Adrenal gland (tissue), 12 donors: Measurements from ENCODE around the gene RPTOR. TPM values are rescaled to one million over a fixed set of nuclear protein-coding genes. Genes with fewer than 3 reads are reported as not detected.

Source experiments
- DNase-seq, 7 donors: peaks; one replicate each; pipeline ENCODE4 v3.0.0-alpha.2; 2019 to 2020
- H3K27ac ChIP-seq, 5 donors: fragments of 200-600 bp; sonication (generic) in 4 of 5; 1 replicate in 3 of 5; 2 replicates in 2 of 5; pipeline versions ENCODE4 v1.5.1 to v1.8.0; 2016 to 2020; ENCODE audit warnings: mild to moderate bottlenecking in 1 of 5
- H3K27me3 ChIP-seq: fragments of 200-600 bp; 2 replicates; pipeline ENCODE4 v1.8.0; 2021
- H3K36me3 ChIP-seq, 2 donors: fragments of 200-600 bp; replicated peaks in 1 of 2; 1 replicate in 1 of 2; 2 replicates in 1 of 2; pipeline versions ENCODE4 v1.5.1 to v1.8.0; 2018 to 2022
- H3K4me1 ChIP-seq, 2 donors: fragments of 200-600 bp; replicated peaks in 1 of 2; 1 replicate in 1 of 2; 2 replicates in 1 of 2; pipeline versions ENCODE4 v1.5.1 to v1.8.0; 2018 to 2021
- H3K4me3 ChIP-seq, 4 donors: fragments of 200-600 bp; sonication (generic) in 3 of 4; one replicate each; pipeline ENCODE4 v1.5.1; 2016 to 2018
- H3K9me3 ChIP-seq, 3 donors: fragments of 200-600 bp; sonication (generic) in 1 of 3; replicated peaks in 1 of 3; 1 replicate in 2 of 3; 2 replicates in 1 of 3; pipeline versions ENCODE4 v1.5.1 to v1.8.0; 2016 to 2021
- POLR2A ChIP-seq, 2 donors: fragments of 450-650 bp; IDR thresholded peaks; one replicate each; pipeline ENCODE4 v1.6.1; 2017; ENCODE audit warnings: antibody characterized with exemption in 2 of 2, mild to moderate bottlenecking in 2 of 2, moderate library complexity in 1 of 2
- WGBS, 4 donors: extraction: QIAGEN DNeasy Blood & Tissue Kit in 2 of 4; methylation state at CpG; one replicate each; pipeline versions ENCODE4 v1.1.5 to v1.1.7; 2013 to 2017; 5-methylcytosine and 5-hydroxymethylcytosine counted together
- intact Hi-C, 2 donors: fragments of 100-400 bp; cut with DNase I; formaldehyde crosslinking; loops; one replicate each; pipeline versions ENCODE4 v1.14.1 to v1.15.0; 2022 to 2023
- polyA plus RNA-seq, 3 donors: library from polyadenylated mRNA; stranded (reverse); fragments of 200-250 nt in 2 of 3; fragments of 350-450 nt in 1 of 3; fragmentation: Illumina TruSeq in 1 of 3; extraction: RNeasy Lipid Tissue Mini Kit (QIAGEN cat#74804) in 1 of 3; gene quantifications; one replicate each; pipeline ENCODE4 v1.2.3, GENCODE V29; 2013 to 2014
- total RNA-seq, 9 donors: library from RNA; depleted of rRNA in 4 of 9; stranded (reverse); fragments of >200 nt in 4 of 9; fragments of 120-200 nt in 1 of 9; fragmentation: NEBNext Ultra II Directional in 1 of 9; extraction: Animal tissue kit (Norgen Biotek cat#: 25700) in 1 of 9; gene quantifications; one replicate each; pipeline versions ENCODE4 v1.1.0 to v1.2.4, GENCODE V29; 2013 to 2023
- TF ChIP-seq, protein P1 (sequence below), 6 experiments: fragments of 450-650 bp in 4 of 6; fragments of 200-600 bp in 2 of 6; sonication (generic) in 1 of 6; IDR thresholded peaks; 1 replicate in 5 of 6; 2 replicates in 1 of 6; pipeline versions ENCODE4 v1.5.1 to v1.8.0; 2016 to 2021; ENCODE audit warnings: antibody characterized with exemption in 6 of 6, mild to moderate bottlenecking in 2 of 6, moderate library complexity in 1 of 6
- donor health status: healthy with polysubstance abuse.
- donor health status: Bipolar disorder and iron deficiency.
- donor health status: DM: yes; HTN: yes; CAD: no.
- donor health status: DM: no; HTN: no; CAD: no.
- donor health status: DM: no; HTN: no; CAD: no.
- donor health status: DM: yes; HTN: yes; CAD: no.

RPTOR gene
- total and polyA plus RNA-seq, 12 donors, result 9.7 to 53.3 (median 29.7) TPM

DNA sequence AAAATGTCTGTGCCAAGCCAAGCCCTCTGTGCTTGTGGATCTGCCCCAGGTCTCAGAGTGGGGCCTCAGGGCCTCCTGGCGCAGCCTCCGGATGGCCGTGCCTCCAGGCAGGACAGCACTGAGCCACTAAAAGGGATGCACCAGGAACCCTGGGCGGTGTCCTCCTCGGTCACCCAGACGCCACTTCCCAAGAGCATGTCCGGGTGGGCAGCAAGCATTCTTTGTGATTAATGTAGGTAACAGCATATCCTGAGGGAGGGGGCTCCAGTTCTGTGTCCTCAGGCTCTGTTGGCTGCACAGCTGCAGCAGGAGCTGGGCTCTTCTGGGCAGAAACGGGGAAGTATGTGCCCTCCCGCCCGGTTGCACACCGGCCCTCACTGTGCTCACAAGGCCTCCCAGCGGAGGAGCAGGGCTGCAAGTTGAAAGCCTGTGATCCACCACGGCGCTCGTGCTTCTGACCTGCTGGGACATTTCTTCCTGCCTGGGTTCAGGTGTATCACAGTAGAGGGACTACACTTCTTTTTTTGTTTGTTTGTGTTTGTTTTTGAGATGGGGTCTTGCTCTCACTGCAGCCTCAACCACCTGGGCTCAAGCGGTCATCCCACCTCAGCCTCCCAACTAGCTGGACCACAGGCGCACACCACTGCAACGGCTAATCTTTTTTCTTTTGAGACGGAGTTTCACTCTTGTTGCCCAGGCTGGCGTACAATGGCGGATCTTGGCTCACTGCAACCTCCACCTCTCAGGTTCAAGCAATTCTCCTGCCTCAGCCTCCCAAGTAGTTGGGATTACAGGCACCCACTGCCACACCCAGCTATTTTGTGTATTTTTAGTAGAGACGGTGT lies 409.1 kb downstream of the RPTOR start:
- Histone ChIP-seq H3K4me1 (peaks cover 0 to 9% of the 10 kb centered on the region in 2 donors), H3K27me3 (no peaks in the 10 kb centered on the region), H3K36me3 (peaks cover 0 to 2% of the 10 kb centered on the region in 2 donors), H3K4me3 (no peak overlapping the region), H3K27ac (no peak overlapping the region), H3K9me3 (no peaks in the 10 kb centered on the region)
- 95 to 98% (median 95%) methylated on average over 17 to 22 of the region's 22 CpGs for WGBS, 4 donors
- peak in 1 of 7 donors; percentile 8 for DNase-seq
- intact Hi-C loops, result no loop called here
- TF ChIP-seq, protein P1, sequence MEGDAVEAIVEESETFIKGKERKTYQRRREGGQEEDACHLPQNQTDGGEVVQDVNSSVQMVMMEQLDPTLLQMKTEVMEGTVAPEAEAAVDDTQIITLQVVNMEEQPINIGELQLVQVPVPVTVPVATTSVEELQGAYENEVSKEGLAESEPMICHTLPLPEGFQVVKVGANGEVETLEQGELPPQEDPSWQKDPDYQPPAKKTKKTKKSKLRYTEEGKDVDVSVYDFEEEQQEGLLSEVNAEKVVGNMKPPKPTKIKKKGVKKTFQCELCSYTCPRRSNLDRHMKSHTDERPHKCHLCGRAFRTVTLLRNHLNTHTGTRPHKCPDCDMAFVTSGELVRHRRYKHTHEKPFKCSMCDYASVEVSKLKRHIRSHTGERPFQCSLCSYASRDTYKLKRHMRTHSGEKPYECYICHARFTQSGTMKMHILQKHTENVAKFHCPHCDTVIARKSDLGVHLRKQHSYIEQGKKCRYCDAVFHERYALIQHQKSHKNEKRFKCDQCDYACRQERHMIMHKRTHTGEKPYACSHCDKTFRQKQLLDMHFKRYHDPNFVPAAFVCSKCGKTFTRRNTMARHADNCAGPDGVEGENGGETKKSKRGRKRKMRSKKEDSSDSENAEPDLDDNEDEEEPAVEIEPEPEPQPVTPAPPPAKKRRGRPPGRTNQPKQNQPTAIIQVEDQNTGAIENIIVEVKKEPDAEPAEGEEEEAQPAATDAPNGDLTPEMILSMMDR (IDR thresholded peaks at IDR 0.05), result no peak
- TF ChIP-seq POLR2A (IDR thresholded peaks at IDR 0.05), result no peak

DNA sequence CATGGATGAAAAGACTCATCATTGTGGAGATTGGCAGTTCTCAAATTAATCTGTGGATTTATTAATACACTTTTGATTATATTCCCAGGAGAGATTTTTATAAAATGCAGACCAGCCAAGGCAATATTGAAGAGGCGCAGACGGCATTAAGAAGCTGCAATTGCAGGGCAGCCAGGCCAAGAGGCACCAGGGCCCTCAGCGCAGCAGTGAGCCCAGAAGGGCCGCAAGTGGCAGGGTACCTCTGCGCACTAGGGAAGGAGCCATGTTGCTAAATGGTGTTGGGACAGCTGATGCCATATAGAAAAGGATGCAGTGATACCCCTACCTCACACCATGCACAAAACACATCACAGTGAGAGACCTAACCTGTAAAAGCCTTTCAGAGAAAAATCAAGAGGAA lies 410.4 kb downstream of the RPTOR start:
- peak in 1 of 7 donors; percentile 2 for DNase-seq
- intact Hi-C loops, result no loop called here
- 87 to 98% (median 93%) methylated on average over 5 of the region's 5 CpGs for WGBS, 4 donors
- TF ChIP-seq, protein P1 (IDR thresholded peaks at IDR 0.05), result no peak
- H3K4me1 ChIP-seq, result peaks cover 3 to 15% of the 10 kb centered on the region in 2 donors
- H3K9me3 ChIP-seq, result no peaks in the 10 kb centered on the region
- H3K27ac ChIP-seq, result no peak overlapping the region
- H3K36me3 ChIP-seq, result no peaks in the 10 kb centered on the region
- no peaks in the 10 kb centered on the region for H3K27me3 ChIP-seq
- H3K4me3 ChIP-seq, result no peak overlapping the region

DNA sequence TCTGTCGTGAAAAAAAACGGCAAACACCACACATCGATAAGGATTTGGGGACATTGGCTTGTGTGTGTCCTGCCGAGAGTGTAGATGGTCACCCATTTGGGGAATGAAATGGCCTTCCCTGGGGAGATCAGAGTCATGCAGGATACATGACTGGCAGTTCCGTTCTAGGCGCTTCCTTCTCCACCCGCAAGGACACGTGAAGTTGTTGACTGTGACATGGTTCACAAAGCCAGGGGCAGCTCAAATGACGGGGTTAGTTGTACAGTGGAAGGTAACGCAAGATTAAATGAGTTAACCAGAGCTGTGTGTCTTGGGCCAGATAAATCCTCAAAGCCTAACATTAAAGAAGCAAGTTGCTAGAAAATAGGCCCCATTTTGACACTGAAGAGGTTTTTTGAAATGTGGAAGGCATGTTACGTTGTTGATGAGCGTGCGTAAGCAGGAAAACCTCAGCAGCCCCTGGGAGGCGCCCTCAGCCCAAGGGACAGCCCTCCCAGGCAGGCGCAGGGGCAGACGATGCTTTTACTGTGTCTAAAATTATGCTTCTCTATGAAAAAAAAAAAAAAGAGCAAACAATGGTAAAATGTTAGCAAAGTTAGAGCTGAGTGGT lies 411.1 kb downstream of the RPTOR start:
- 91 to 95% (median 93%) methylated on average over 16 of the region's 16 CpGs for WGBS, 4 donors
- TF ChIP-seq, protein P1 (IDR thresholded peaks at IDR 0.05), result no peak
- no peak for TF ChIP-seq POLR2A (IDR thresholded peaks at IDR 0.05)
- peak in 1 of 7 donors; percentile 5 for DNase-seq

DNA sequence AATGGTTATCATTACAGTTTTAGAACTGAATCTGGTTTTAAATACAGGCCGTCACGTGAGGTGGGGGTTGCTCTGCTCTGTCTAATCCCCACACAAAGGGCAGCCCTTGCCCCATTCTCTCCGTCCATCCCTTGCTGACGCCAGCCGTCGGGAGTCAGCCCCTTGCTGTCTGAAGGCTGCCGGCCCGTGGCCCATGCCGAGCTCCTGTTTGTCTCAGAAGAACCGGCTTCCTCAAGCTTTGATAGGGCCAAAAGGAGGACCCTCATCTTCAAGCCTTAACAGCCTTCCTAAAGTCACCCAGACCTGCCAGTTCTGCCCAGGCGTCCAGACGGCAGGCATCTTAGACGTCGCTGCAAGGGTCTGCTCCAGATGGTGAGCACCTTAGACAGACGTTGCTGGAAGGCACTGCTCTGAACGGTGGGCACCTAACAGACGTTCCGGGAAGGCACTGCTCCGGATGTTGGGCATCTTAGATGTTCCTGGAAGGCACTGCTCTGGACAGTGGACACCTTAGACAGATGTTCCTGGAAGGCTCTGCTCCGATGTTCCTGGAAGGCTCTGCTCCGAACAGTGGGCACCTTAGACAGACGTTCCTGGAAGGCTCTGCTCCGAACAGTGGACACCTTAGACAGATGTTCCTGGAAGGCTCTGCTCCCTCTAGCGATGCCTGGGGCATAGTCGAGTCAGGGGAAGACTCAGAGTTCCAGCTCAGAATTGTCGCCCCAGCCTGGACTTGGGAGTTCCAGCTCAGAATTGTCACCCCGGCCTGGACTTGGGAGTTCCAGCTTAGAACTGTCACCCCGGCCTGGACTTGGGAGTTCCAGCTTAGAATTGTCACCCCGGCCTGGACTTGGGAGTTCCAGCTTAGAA lies 411.9 kb downstream of the RPTOR start:
- no peaks in the 10 kb centered on the region for H3K27me3 ChIP-seq
- intact Hi-C loops, result no loop called here
- no peak overlapping the region for H3K4me3 ChIP-seq
- WGBS, 4 donors, result 84 to 95% (median 89%) methylated on average over 15 to 28 of the region's 29 CpGs
- H3K4me1 ChIP-seq, result peaks cover 3 to 17% of the 10 kb centered on the region in 2 donors
- DNase-seq, result peak in 1 of 7 donors; percentile 10
- TF ChIP-seq, protein P1 (IDR thresholded peaks at IDR 0.05), result no peak
- TF ChIP-seq POLR2A (IDR thresholded peaks at IDR 0.05), result no peak
- H3K27ac ChIP-seq, result no peak overlapping the region
- H3K36me3 ChIP-seq, result no peaks in the 10 kb centered on the region
- H3K9me3 ChIP-seq, result no peaks in the 10 kb centered on the region

More for the DNA sequence above, 411.1 kb downstream of the RPTOR start:
- no peak overlapping the region for H3K4me3 ChIP-seq
- H3K4me1 ChIP-seq, result peaks cover 3 to 17% of the 10 kb centered on the region in 2 donors
- intact Hi-C loops, result no loop called here
- H3K36me3 ChIP-seq, result no peaks in the 10 kb centered on the region
- H3K27ac ChIP-seq, result no peak overlapping the region
- H3K9me3 ChIP-seq, result no peaks in the 10 kb centered on the region
- no peaks in the 10 kb centered on the region for H3K27me3 ChIP-seq
